Colonic mucosa (tissue), 4 donors: ENCODE data around the gene ZFPL1. TPM values are rescaled to one million over a fixed set of nuclear protein-coding genes. Genes with fewer than 3 reads are reported as not detected.

Source experiments
- DNase-seq: peaks from one replicate; pipeline ENCODE4 v3.0.0-alpha.2; 2020
- H3K27ac ChIP-seq: fragments of 200-600 bp; one replicate; pipeline ENCODE4 v1.8.0; 2021
- H3K27me3 ChIP-seq: fragments of 200-600 bp; one replicate; pipeline ENCODE4 v1.8.0; 2021
- H3K36me3 ChIP-seq: fragments of 200-600 bp; one replicate; pipeline ENCODE4 v1.8.0; 2021
- H3K4me1 ChIP-seq: fragments of 200-600 bp; one replicate; pipeline ENCODE4 v1.8.0; 2021; ENCODE audit warnings: mild to moderate bottlenecking
- H3K4me3 ChIP-seq: fragments of 200-600 bp; one replicate; pipeline ENCODE4 v1.8.0; 2021
- H3K9ac ChIP-seq, 2 donors: one replicate each; pipeline ENCODE4 v1.7.0; 2013; ENCODE audit warnings: control low read depth in 2 of 2, low read depth in 2 of 2, low read length in 2 of 2
- H3K9me3 ChIP-seq: fragments of 200-600 bp; one replicate; pipeline ENCODE4 v1.8.0; 2021
- CTCF ChIP-seq: fragments of 200-600 bp; IDR thresholded peaks from one replicate; pipeline ENCODE4 v1.8.0; 2022; ENCODE audit warnings: antibody characterized with exemption, mild to moderate bottlenecking
- intact Hi-C: fragments of 100-400 bp; cut with DNase I; formaldehyde crosslinking; loops from one replicate; pipeline ENCODE4 v1.14.1; 2022
- total RNA-seq, 2 donors: library from RNA; stranded (reverse); fragmentation: NEBNext Ultra II Directional in 1 of 2; extraction: Animal tissue kit (Norgen Biotek cat#: 25700) in 1 of 2; gene quantifications; one replicate each; pipeline ENCODE4 v1.2.1, GENCODE V29; 2021
- donor health status: healthy.
- donor health status: DM: no; HTN: no; CAD: no.
- donor health status: DM: no; HTN: no; CAD: no.

ZFPL1 gene
- total RNA-seq, 2 donors from 2014 or later: 43.2 to 54.3 TPM

GRCh38 chr11:65077451-65077850 is 6.6 kb upstream of the ZFPL1 start:
- Histone ChIP-seq H3K9ac (no peak overlapping the region), H3K27me3 (no peaks in the 10 kb centered on the region), H3K4me3 (no peak overlapping the region), H3K27ac (no peak overlapping the region), H3K36me3 (no peaks in the 10 kb centered on the region), H3K4me1 (no peaks in the 10 kb centered on the region), H3K9me3 (no peaks in the 10 kb centered on the region)
- TF ChIP-seq CTCF: no peak
- intact Hi-C loops: no loop called here
- no peak for DNase-seq

- H3K27ac ChIP-seq: no peak overlapping the region
- peak; percentile 68 for TF ChIP-seq CTCF
- H3K9ac ChIP-seq: peak overlapping the region in 1 of 2 donors; percentile 22
- no peaks in the 10 kb centered on the region for H3K36me3 ChIP-seq
- no peak overlapping the region for H3K4me3 ChIP-seq
- peaks cover 3% of the 10 kb centered on the region for H3K4me1 ChIP-seq
- no peaks in the 10 kb centered on the region for H3K9me3 ChIP-seq
- no peaks in the 10 kb centered on the region for H3K27me3 ChIP-seq
- intact Hi-C loops: no loop called here
- DNase-seq: peak; percentile 75
Observed at GRCh38 chr11:65078151-65078550, 5.9 kb upstream of the ZFPL1 start.

- H3K9me3 ChIP-seq: no peaks in the 10 kb centered on the region
- H3K36me3 ChIP-seq: no peaks in the 10 kb centered on the region
- intact Hi-C loops: no loop called here
- no peaks in the 10 kb centered on the region for H3K27me3 ChIP-seq
- H3K9ac ChIP-seq: no peak overlapping the region
- H3K27ac ChIP-seq: no peak overlapping the region
- peaks cover 7% of the 10 kb centered on the region for H3K4me1 ChIP-seq
- no peak overlapping the region for H3K4me3 ChIP-seq
- no peak for DNase-seq
- no peak for TF ChIP-seq CTCF
Observed at GRCh38 chr11:65078786-65079342, 5.2 kb upstream of the ZFPL1 start.

- H3K9me3 ChIP-seq: no peaks in the 10 kb centered on the region
- H3K27ac ChIP-seq: peak overlapping the region; percentile 77
- no peaks in the 10 kb centered on the region for H3K27me3 ChIP-seq
- TF ChIP-seq CTCF: no peak
- no peak for DNase-seq
- no peaks in the 10 kb centered on the region for H3K36me3 ChIP-seq
- H3K4me1 ChIP-seq: peaks cover 13% of the 10 kb centered on the region
- intact Hi-C loops: loop anchor here (10.0 kb wide), 1 partner anchor 238 kb away; the partner anchor contains the start of gene CDC42BPG
- H3K9ac ChIP-seq: peak overlapping the region; percentile 57 to 90
- peak overlapping the region; percentile 89 for H3K4me3 ChIP-seq
Observed at GRCh38 chr11:65083134-65083833, 738 bp upstream of the ZFPL1 start.

GRCh38 chr11:65084598-65085375 is 765 bp downstream of the ZFPL1 start:
- Histone ChIP-seq H3K4me3 (peak overlapping the region; percentile 89), H3K27me3 (no peaks in the 10 kb centered on the region), H3K36me3 (no peaks in the 10 kb centered on the region), H3K27ac (peak overlapping the region; percentile 77), H3K9ac (peak overlapping the region; percentile 78 to 90), H3K9me3 (no peaks in the 10 kb centered on the region), H3K4me1 (peaks cover 13% of the 10 kb centered on the region)
- TF ChIP-seq CTCF: no peak
- DNase-seq: no peak
- intact Hi-C loops: loop anchor here (10.0 kb wide), 1 partner anchor 240 kb away; the partner anchor contains the start of gene CDC42BPG
